BLaER1 treated with 17β-estradiol and CSF1 and Interleukin-3, amounts not matched to agents 10 nM and 100 nM (cell line): ENCODE results near the gene TAGAP.
"Not testable (repeated sequence)": the region's sequence is repeated elsewhere in the genome, so short reads cannot be mapped to it uniquely, and the experiment has no call there.

Experiments used
- H3K27ac ChIP-seq, 11 experiments: shearing (Covaris generic); formaldehyde crosslinking; 2 replicates each; pipeline ENCODE4 v1.8.1; 2022
- H3K27me3 ChIP-seq, 11 experiments: shearing (Covaris generic); formaldehyde crosslinking; 2 replicates each; pipeline ENCODE4 v1.8.1; 2022
- H3K36me3 ChIP-seq, 11 experiments: shearing (Covaris generic); formaldehyde crosslinking; 2 replicates each; pipeline ENCODE4 v1.8.1; 2022
- H3K4me1 ChIP-seq, 10 experiments: shearing (Covaris generic); formaldehyde crosslinking; 2 replicates each; pipeline ENCODE4 v1.8.1; 2022
- H3K4me2 ChIP-seq, 11 experiments: shearing (Covaris generic); formaldehyde crosslinking; 2 replicates each; pipeline ENCODE4 v1.8.1; 2022
- H3K4me3 ChIP-seq, 10 experiments: shearing (Covaris generic); formaldehyde crosslinking; 2 replicates each; pipeline ENCODE4 v1.8.1; 2022
- H3K9ac ChIP-seq, 11 experiments: shearing (Covaris generic); formaldehyde crosslinking; 2 replicates each; pipeline ENCODE4 v1.8.1; 2022
- H3K9me3 ChIP-seq, 11 experiments: shearing (Covaris generic); formaldehyde crosslinking; replicated peaks in 1 of 11; 2 replicates each; pipeline ENCODE4 v1.8.1; 2022
- H4K20me1 ChIP-seq, 11 experiments: shearing (Covaris generic); formaldehyde crosslinking; 2 replicates each; pipeline ENCODE4 v1.8.1; 2022
- Cebpa-rat ChIP-seq, 11 experiments: shearing (Covaris generic); IDR thresholded peaks; 2 replicates each; pipeline ENCODE4 v1.8.1; 2022

TAGAP gene

GRCh38 chr6:159017757-159018559, 26.8 kb downstream of the TAGAP start:
- no peaks in the 10 kb centered on the region for H4K20me1 ChIP-seq
- H3K4me3 ChIP-seq: no peak overlapping the region
- peak overlapping the region in 5 of 11 experiments; percentile 5 to 45 (median 12); a peak in 4 of 22 replicates for H3K9ac ChIP-seq
- H3K4me1 ChIP-seq: peaks cover 12 to 24% (median 18%) of the 10 kb centered on the region in 10 experiments; a peak in 18 of 20 replicates
- H3K9me3 ChIP-seq: peaks cover 0 to 13% (median 8%) of the 10 kb centered on the region in 11 experiments; a peak in 12 of 22 replicates
- H3K27ac ChIP-seq: 0 out of 22 replicates have a peak overlapping the region, but pooled peaks of 1 of the 11 experiments have one; percentile 10
- H3K4me2 ChIP-seq: peak overlapping the region; percentile 8 to 48 (median 25); a peak in 19 of 22 replicates
- peaks cover 0 to 6% (median 0%) of the 10 kb centered on the region in 11 experiments; a peak in 1 of 22 replicates for H3K36me3 ChIP-seq
- no peak for TF ChIP-seq Cebpa-rat (IDR thresholded peaks at IDR 0.05)
- no peaks in the 10 kb centered on the region for H3K27me3 ChIP-seq

- peaks cover 24 to 43% (median 33%) of the 10 kb centered on the region in 10 experiments for H3K4me1 ChIP-seq
Measured at GRCh38 chr6:159014406-159014805, 30.4 kb downstream of the TAGAP start.

GRCh38 chr6:159013229-159013628, 31.6 kb downstream of the TAGAP start:
- Histone ChIP-seq H4K20me1 (no peaks in the 10 kb centered on the region), H3K9me3 (peaks cover 0 to 9% (median 8%) of the 10 kb centered on the region in 11 experiments; a peak in 12 of 22 replicates), H3K4me2 (peak overlapping the region in 5 of 11 experiments; percentile 15 to 58 (median 19); a peak in 4 of 22 replicates), H3K27ac (no peak overlapping the region), H3K9ac (no peak overlapping the region), H3K4me1 (peaks cover 27 to 48% (median 35%) of the 10 kb centered on the region in 10 experiments), H3K36me3 (0 out of 22 replicates have a peak, but pooled peaks cover 0 to 6% (median 0%) of the 10 kb centered on the region in 11 experiments), H3K27me3 (no peaks in the 10 kb centered on the region), H3K4me3 (no peak overlapping the region)
- TF ChIP-seq Cebpa-rat (IDR thresholded peaks at IDR 0.05): no peak

More at GRCh38 chr6:159014406-159014805, 30.4 kb downstream of the TAGAP start:
- no peak overlapping the region for H3K4me3 ChIP-seq
- no peaks in the 10 kb centered on the region for H4K20me1 ChIP-seq
- no peaks in the 10 kb centered on the region for H3K27me3 ChIP-seq
- 0 out of 22 replicates have a peak, but pooled peaks cover 0 to 6% (median 0%) of the 10 kb centered on the region in 11 experiments for H3K36me3 ChIP-seq
- H3K27ac ChIP-seq: no peak overlapping the region
- H3K9me3 ChIP-seq: peaks cover 0 to 9% (median 8%) of the 10 kb centered on the region in 11 experiments; a peak in 12 of 22 replicates
- H3K4me2 ChIP-seq: no peak overlapping the region
- no peak overlapping the region for H3K9ac ChIP-seq
- no peak for TF ChIP-seq Cebpa-rat (IDR thresholded peaks at IDR 0.05)

GRCh38 chr6:159012201-159012600, 32.6 kb downstream of the TAGAP start:
- H3K4me1 ChIP-seq: peaks cover 20 to 47% (median 28%) of the 10 kb centered on the region in 10 experiments
- H3K36me3 ChIP-seq: 0 out of 22 replicates have a peak, but pooled peaks cover 0 to 6% (median 0%) of the 10 kb centered on the region in 11 experiments

GRCh38 chr6:159010037-159010612, 34.7 kb downstream of the TAGAP start:
- not testable (repeated sequence) for H3K36me3 ChIP-seq, H3K27me3 ChIP-seq, H3K4me3 ChIP-seq, H3K9me3 ChIP-seq, H4K20me1 ChIP-seq
- H3K9ac ChIP-seq: peak overlapping the region in 4 of 11 experiments; percentile 5 to 55 (median 26); a peak in 3 of 22 replicates
- H3K27ac ChIP-seq: peak overlapping the region in 6 of 11 experiments; percentile 45 to 68 (median 62); a peak in 10 of 22 replicates
- peak overlapping the region; percentile 38 to 81 (median 64) for H3K4me2 ChIP-seq
- peaks cover 20 to 59% (median 35%) of the 10 kb centered on the region in 10 experiments for H3K4me1 ChIP-seq

More at GRCh38 chr6:159012201-159012600, 32.6 kb downstream of the TAGAP start:
- Histone ChIP-seq H4K20me1 (no peaks in the 10 kb centered on the region), H3K9ac (no peak overlapping the region), H3K9me3 (peaks cover 0 to 9% (median 8%) of the 10 kb centered on the region in 11 experiments; a peak in 12 of 22 replicates), H3K27ac (no peak overlapping the region), H3K27me3 (no peaks in the 10 kb centered on the region), H3K4me2 (no peak overlapping the region), H3K4me3 (no peak overlapping the region)
- no peak for TF ChIP-seq Cebpa-rat (IDR thresholded peaks at IDR 0.05)

GRCh38 chr6:159008656-159009288, 36.0 kb downstream of the TAGAP start:
- peak in 5 of 11 experiments; percentile 22 to 83 (median 58); a peak in 6 of 22 replicates for TF ChIP-seq Cebpa-rat (IDR thresholded peaks at IDR 0.05)

GRCh38 chr6:159007510-159007909, 37.3 kb downstream of the TAGAP start:
- Histone ChIP-seq H3K9me3 (no peaks in the 10 kb centered on the region), H3K27me3 (no peaks in the 10 kb centered on the region)
- no peak for TF ChIP-seq Cebpa-rat (IDR thresholded peaks at IDR 0.05)

More at GRCh38 chr6:159008656-159009288, 36.0 kb downstream of the TAGAP start:
- Histone ChIP-seq H3K4me3 (no peak overlapping the region), H3K27me3 (no peaks in the 10 kb centered on the region), H3K4me1 (peaks cover 20 to 63% (median 35%) of the 10 kb centered on the region in 10 experiments), H3K4me2 (peak overlapping the region; percentile 29 to 81 (median 60); a peak in 21 of 22 replicates), H3K27ac (peak overlapping the region in 8 of 11 experiments; percentile 39 to 68 (median 60); a peak in 15 of 22 replicates), H3K36me3 (0 out of 22 replicates have a peak, but pooled peaks cover 0 to 3% (median 0%) of the 10 kb centered on the region in 11 experiments), H3K9ac (peak overlapping the region in 7 of 11 experiments; percentile 7 to 46 (median 11); a peak in 7 of 22 replicates), H4K20me1 (no peaks in the 10 kb centered on the region), H3K9me3 (no peaks in the 10 kb centered on the region)

GRCh38 chr6:159005436-159005835, 39.4 kb downstream of the TAGAP start:
- no peaks in the 10 kb centered on the region for H4K20me1 ChIP-seq
- no peak overlapping the region for H3K27ac ChIP-seq
- TF ChIP-seq Cebpa-rat (IDR thresholded peaks at IDR 0.05): no peak

More at GRCh38 chr6:159007510-159007909, 37.3 kb downstream of the TAGAP start:
- Histone ChIP-seq H3K27ac (peak overlapping the region in 1 of 11 experiments; percentile 11; a peak in 1 of 22 replicates), H3K4me1 (peaks cover 20 to 58% (median 28%) of the 10 kb centered on the region in 10 experiments), H3K4me2 (no peak overlapping the region; a peak in 1 of 22 replicates), H3K9ac (0 out of 22 replicates have a peak overlapping the region, but pooled peaks of 1 of the 11 experiments have one; percentile 19), H3K4me3 (no peak overlapping the region), H3K36me3 (0 out of 22 replicates have a peak, but pooled peaks cover 0 to 3% (median 0%) of the 10 kb centered on the region in 11 experiments), H4K20me1 (no peaks in the 10 kb centered on the region)

More at GRCh38 chr6:159005436-159005835, 39.4 kb downstream of the TAGAP start:
- H3K4me2 ChIP-seq: peak overlapping the region in 5 of 11 experiments; percentile 7 to 66 (median 31); a peak in 7 of 22 replicates
- H3K36me3 ChIP-seq: 0 out of 22 replicates have a peak, but pooled peaks cover 0 to 3% (median 0%) of the 10 kb centered on the region in 11 experiments
- H3K4me3 ChIP-seq: no peak overlapping the region
- no peaks in the 10 kb centered on the region for H3K27me3 ChIP-seq
- no peak overlapping the region; a peak in 1 of 22 replicates for H3K9ac ChIP-seq
- H3K4me1 ChIP-seq: peaks cover 27 to 70% (median 33%) of the 10 kb centered on the region in 10 experiments
- no peaks in the 10 kb centered on the region for H3K9me3 ChIP-seq
